Neural progenitor cell (in vitro differentiated cells): ENCODE results near the gene FOLR2. TPM values are rescaled to one million over a fixed set of nuclear protein-coding genes. Genes with fewer than 3 reads are reported as not detected.
"Not testable (repeated sequence)": the region's sequence is repeated elsewhere in the genome, so short reads cannot be mapped to it uniquely, and the experiment has no call there.

ENCODE experiments used
- DNase-seq: peaks from one replicate; pipeline ENCODE4 v3.0.0-alpha.2; 2016; ENCODE audit warnings: low spot score
- H2AFZ ChIP-seq: fragments of 200-600 bp; sonication (generic); replicated peaks from 2 replicates; pipeline ENCODE4 v1.6.1; 2016; ENCODE audit warnings: antibody characterized with exemption
- H3F3A ChIP-seq: fragments of 200-600 bp; sonication (generic); 2 replicates; pipeline ENCODE4 v1.6.1; 2016; ENCODE audit warnings: antibody characterized with exemption, low read depth
- H3K27ac ChIP-seq: fragments of 200-600 bp; sonication (generic); 2 replicates; pipeline ENCODE4 v1.5.1; 2016; ENCODE audit warnings: mild to moderate bottlenecking
- H3K27me3 ChIP-seq: fragments of 200-600 bp; sonication (generic); 2 replicates; pipeline ENCODE4 v1.6.1; 2016; ENCODE audit warnings: mild to moderate bottlenecking, moderate library complexity
- H3K36me3 ChIP-seq: fragments of 200-600 bp; sonication (generic); 2 replicates; pipeline ENCODE4 v1.5.1; 2016
- H3K4me1 ChIP-seq: fragments of 200-600 bp; sonication (generic); 2 replicates; pipeline ENCODE4 v1.6.1; 2016; ENCODE audit warnings: mixed run types
- H3K4me2 ChIP-seq: fragments of 200-600 bp; sonication (generic); 2 replicates; pipeline ENCODE4 v1.6.1; 2016
- H3K4me3 ChIP-seq: fragments of 200-600 bp; sonication (generic); 2 replicates; pipeline ENCODE4 v1.5.1; 2016
- H3K79me2 ChIP-seq: fragments of 200-600 bp; sonication (generic); 2 replicates; pipeline ENCODE4 v1.6.1; 2016; ENCODE audit warnings: low read depth
- H3K9ac ChIP-seq: fragments of 200-600 bp; sonication (generic); 2 replicates; pipeline ENCODE4 v1.6.1; 2016
- H3K9me3 ChIP-seq: fragments of 200-600 bp; sonication (generic); 2 replicates; pipeline ENCODE4 v1.5.1; 2016; ENCODE audit warnings: low read depth
- H4K20me1 ChIP-seq: fragments of 200-600 bp; sonication (generic); 2 replicates; pipeline ENCODE4 v1.6.1; 2016; ENCODE audit warnings: low read depth
- H3K27ac Mint-ChIP-seq: 3 replicates; pipeline ENCODE4 v1.8.0; 2021; ENCODE audit warnings: mixed read lengths
- H3K27me3 Mint-ChIP-seq: 2 replicates; pipeline ENCODE4 v1.8.0; 2022; ENCODE audit warnings: low read depth, mild to moderate bottlenecking, inconsistent platforms, moderate library complexity, mixed read lengths; ENCODE audit not compliant: insufficient read depth
- H3K36me3 Mint-ChIP-seq: 3 replicates; pipeline ENCODE4 v1.8.0; 2021; ENCODE audit warnings: mixed read lengths
- H3K4me1 Mint-ChIP-seq: 3 replicates; pipeline ENCODE4 v1.8.0; 2021; ENCODE audit warnings: mixed read lengths
- H3K4me3 Mint-ChIP-seq: 3 replicates; pipeline ENCODE4 v1.8.0; 2021; ENCODE audit warnings: mild to moderate bottlenecking, moderate library complexity, mixed read lengths
- H3K9me3 Mint-ChIP-seq: 3 replicates; pipeline ENCODE4 v1.8.0; 2020; ENCODE audit warnings: mixed read lengths
- EZH2 ChIP-seq: fragments of 200-600 bp; sonication (generic); IDR thresholded peaks from 2 replicates; pipeline ENCODE4 v1.6.1; 2017; ENCODE audit warnings: antibody characterized with exemption, mild to moderate bottlenecking, moderate library complexity
- EZH2phosphoT487 ChIP-seq: fragments of 200-600 bp; sonication (generic); IDR thresholded peaks from 2 replicates; pipeline ENCODE4 v1.6.1; 2017; ENCODE audit warnings: antibody characterized with exemption
- total RNA-seq: library from RNA; depleted of rRNA; stranded (reverse); fragments of >200 nt; gene quantifications from 2 replicates; pipeline ENCODE4 v1.2.3, GENCODE V29; 2015; ENCODE audit warnings: low replicate concordance
- TF ChIP-seq, protein P1 (sequence below): fragments of 200-600 bp; sonication (generic); IDR thresholded peaks from 2 replicates; pipeline ENCODE4 v1.5.1; 2017; ENCODE audit warnings: antibody characterized with exemption, mild to moderate bottlenecking

FOLR2 gene
- total RNA-seq, 1 donor from 2014 or later: not detected

DNA sequence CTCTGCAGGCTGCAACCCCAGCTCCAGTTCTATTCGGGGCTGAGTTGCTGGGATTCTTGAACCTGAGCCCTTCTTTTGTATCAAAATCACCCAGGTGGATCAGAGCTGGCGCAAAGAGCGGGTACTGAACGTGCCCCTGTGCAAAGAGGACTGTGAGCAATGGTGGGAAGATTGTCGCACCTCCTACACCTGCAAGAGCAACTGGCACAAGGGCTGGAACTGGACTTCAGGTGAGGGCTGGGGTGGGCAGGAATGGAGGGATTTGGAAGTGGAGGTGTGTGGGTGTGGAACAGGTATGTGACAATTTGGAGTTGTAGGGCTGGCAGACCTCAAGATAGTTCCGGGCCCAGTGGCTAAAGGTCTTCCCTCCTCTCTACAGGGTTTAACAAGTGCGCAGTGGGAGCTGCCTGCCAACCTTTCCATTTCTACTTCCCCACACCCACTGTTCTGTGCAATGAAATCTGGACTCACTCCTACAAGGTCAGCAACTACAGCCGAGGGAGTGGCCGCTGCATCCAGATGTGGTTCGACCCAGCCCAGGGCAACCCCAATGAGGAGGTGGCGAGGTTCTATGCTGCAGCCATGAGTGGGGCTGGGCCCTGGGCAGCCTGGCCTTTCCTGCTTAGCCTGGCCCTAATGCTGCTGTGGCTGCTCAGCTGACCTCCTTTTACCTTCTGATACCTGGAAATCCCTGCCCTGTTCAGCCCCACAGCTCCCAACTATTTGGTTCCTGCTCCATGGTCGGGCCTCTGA lies 20.9 kb upstream of the FOLR2 start:
- H3K9ac ChIP-seq: no peak overlapping the region
- H3K4me1 ChIP-seq: peaks cover 15% of the 10 kb centered on the region
- H3K27me3 ChIP-seq: no peaks in the 10 kb centered on the region
- no peak overlapping the region for H3K4me2 ChIP-seq
- H2AFZ ChIP-seq: no peak overlapping the region
- Mint-ChIP-seq H3K36me3 (no peaks in the 10 kb centered on the region), H3K27ac (no peak overlapping the region), H3K27me3 (peaks cover 2% of the 10 kb centered on the region), H3K4me1 (peaks cover 13% of the 10 kb centered on the region), H3K9me3 (no peaks in the 10 kb centered on the region), H3K4me3 (no peak overlapping the region)
- H3K79me2 ChIP-seq: no peaks in the 10 kb centered on the region
- H3F3A ChIP-seq: peaks cover 1% of the 10 kb centered on the region
- H3K4me3 ChIP-seq: no peak overlapping the region
- no peaks in the 10 kb centered on the region for H3K9me3 ChIP-seq
- H3K36me3 ChIP-seq: no peaks in the 10 kb centered on the region
- H3K27ac ChIP-seq: no peak overlapping the region
- H4K20me1 ChIP-seq: no peaks in the 10 kb centered on the region
- no peak for TF ChIP-seq EZH2
- no peak for TF ChIP-seq EZH2phosphoT487
- TF ChIP-seq, protein P1, sequence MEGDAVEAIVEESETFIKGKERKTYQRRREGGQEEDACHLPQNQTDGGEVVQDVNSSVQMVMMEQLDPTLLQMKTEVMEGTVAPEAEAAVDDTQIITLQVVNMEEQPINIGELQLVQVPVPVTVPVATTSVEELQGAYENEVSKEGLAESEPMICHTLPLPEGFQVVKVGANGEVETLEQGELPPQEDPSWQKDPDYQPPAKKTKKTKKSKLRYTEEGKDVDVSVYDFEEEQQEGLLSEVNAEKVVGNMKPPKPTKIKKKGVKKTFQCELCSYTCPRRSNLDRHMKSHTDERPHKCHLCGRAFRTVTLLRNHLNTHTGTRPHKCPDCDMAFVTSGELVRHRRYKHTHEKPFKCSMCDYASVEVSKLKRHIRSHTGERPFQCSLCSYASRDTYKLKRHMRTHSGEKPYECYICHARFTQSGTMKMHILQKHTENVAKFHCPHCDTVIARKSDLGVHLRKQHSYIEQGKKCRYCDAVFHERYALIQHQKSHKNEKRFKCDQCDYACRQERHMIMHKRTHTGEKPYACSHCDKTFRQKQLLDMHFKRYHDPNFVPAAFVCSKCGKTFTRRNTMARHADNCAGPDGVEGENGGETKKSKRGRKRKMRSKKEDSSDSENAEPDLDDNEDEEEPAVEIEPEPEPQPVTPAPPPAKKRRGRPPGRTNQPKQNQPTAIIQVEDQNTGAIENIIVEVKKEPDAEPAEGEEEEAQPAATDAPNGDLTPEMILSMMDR: no peak
- DNase-seq: no peak

DNA sequence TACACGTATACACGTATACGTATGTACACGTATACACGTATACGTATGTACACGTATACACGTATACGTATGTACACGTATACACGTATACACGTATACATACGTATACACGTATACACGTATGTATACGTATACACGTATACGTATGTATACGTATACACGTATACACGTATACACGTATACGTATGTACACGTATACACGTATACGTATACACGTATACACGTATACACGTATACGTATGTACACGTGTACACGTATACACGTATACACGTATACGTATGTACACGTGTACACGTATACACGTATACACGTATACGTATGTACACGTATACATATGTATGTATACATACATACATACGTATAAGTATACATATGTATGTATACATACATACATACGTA lies 15.1 kb upstream of the FOLR2 start:
- not testable (repeated sequence) for H3K9me3 Mint-ChIP-seq

DNA sequence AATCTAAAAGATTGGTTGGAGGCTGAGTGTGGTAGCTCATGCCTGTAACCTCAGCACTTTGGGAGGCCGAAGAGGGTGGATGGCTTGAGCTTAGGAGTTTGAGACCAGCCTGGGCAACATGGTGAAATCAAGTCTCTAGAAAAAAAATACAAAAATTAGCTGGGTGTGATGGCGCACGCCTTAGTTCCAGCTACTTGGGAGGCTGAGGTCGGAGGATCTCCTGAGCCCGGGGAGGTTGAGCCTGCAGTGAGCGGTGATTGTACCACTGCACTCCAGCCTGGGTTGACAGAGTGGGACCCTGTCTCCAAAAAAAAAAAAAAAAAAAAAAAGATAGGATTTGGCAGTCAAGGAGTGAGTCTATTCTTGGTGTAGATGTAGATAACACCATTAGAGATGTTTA lies 14.0 kb upstream of the FOLR2 start:
- TF ChIP-seq EZH2 (no peak), EZH2phosphoT487 (no peak)
- TF ChIP-seq, protein P1: no peak
- Histone ChIP-seq H3K36me3 (no peaks in the 10 kb centered on the region), H4K20me1 (no peaks in the 10 kb centered on the region), H3K4me2 (no peak overlapping the region), H2AFZ (no peak overlapping the region), H3K9ac (no peak overlapping the region), H3F3A (peaks cover 8% of the 10 kb centered on the region), H3K79me2 (no peaks in the 10 kb centered on the region), H3K4me3 (no peak overlapping the region), H3K4me1 (no peaks in the 10 kb centered on the region), H3K9me3 (no peaks in the 10 kb centered on the region), H3K27me3 (no peaks in the 10 kb centered on the region), H3K27ac (no peak overlapping the region)
- Mint-ChIP-seq H3K27me3 (no peaks in the 10 kb centered on the region), H3K4me3 (no peak overlapping the region), H3K4me1 (no peaks in the 10 kb centered on the region), H3K36me3 (no peaks in the 10 kb centered on the region), H3K9me3 (no peaks in the 10 kb centered on the region), H3K27ac (no peak overlapping the region)
- no peak for DNase-seq

More for the DNA sequence above, 15.1 kb upstream of the FOLR2 start:
- H2AFZ ChIP-seq, H3K4me2 ChIP-seq, H3F3A ChIP-seq, H3K27ac ChIP-seq, DNase-seq, H3K27me3 ChIP-seq, H4K20me1 ChIP-seq, H3K9me3 ChIP-seq, H3K27me3 Mint-ChIP-seq, H3K9ac ChIP-seq, H3K4me3 Mint-ChIP-seq, H3K27ac Mint-ChIP-seq, H3K4me1 ChIP-seq, H3K4me1 Mint-ChIP-seq, H3K79me2 ChIP-seq, H3K36me3 Mint-ChIP-seq, H3K36me3 ChIP-seq, H3K4me3 ChIP-seq: not testable (repeated sequence)

DNA sequence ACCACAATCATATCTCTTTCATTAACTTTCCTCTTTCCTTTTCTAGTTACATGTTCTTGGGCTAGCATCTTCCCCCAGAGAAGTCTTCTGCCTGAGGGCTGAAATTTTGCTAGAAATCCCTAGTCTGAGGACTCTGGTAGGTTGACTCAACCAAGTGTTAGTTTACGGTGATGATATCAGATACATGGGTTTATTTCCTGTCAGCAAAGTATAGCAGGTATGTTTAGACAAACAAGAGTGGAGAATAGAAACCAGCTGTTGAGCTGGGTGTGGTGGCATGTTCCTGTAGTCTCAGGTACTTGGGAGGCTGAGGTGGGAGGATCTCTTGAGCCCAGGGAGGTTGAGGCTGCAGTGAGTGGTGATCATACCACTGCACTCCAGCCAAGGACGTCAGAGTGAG lies 13.4 kb upstream of the FOLR2 start:
- DNase-seq: no peak
- Histone ChIP-seq H3F3A (peaks cover 8% of the 10 kb centered on the region), H3K4me2 (no peak overlapping the region), H3K79me2 (no peaks in the 10 kb centered on the region), H3K9me3 (no peaks in the 10 kb centered on the region), H3K36me3 (no peaks in the 10 kb centered on the region), H3K9ac (no peak overlapping the region), H3K27me3 (no peaks in the 10 kb centered on the region), H3K4me3 (no peak overlapping the region), H2AFZ (no peak overlapping the region), H3K4me1 (no peaks in the 10 kb centered on the region), H4K20me1 (no peaks in the 10 kb centered on the region), H3K27ac (no peak overlapping the region)
- no peak for TF ChIP-seq EZH2
- Mint-ChIP-seq H3K27ac (no peak overlapping the region), H3K36me3 (no peaks in the 10 kb centered on the region), H3K4me1 (no peaks in the 10 kb centered on the region), H3K9me3 (no peaks in the 10 kb centered on the region), H3K27me3 (no peaks in the 10 kb centered on the region), H3K4me3 (no peak overlapping the region)
